GM12875 (cell line): Measurements from ENCODE around the gene MDGA2.
"Not testable (repeated sequence)": the region's sequence is repeated elsewhere in the genome, so short reads cannot be mapped to it uniquely, and the experiment has no call there.

Experiments used
- H3K4me3 ChIP-seq: one replicate; pipeline ENCODE4 v1.5.1; 2011; ENCODE audit warnings: low read depth, low read length, control low read depth
- TF ChIP-seq, protein P1 (sequence below): IDR thresholded peaks from 2 replicates; pipeline ENCODE4 v1.5.1; 2011; ENCODE audit warnings: low read depth, mild to moderate bottlenecking, control low read depth, inconsistent platforms, low read length, moderate library complexity, borderline replicate concordance; ENCODE audit not compliant: insufficient read depth

The MDGA2 gene

GRCh38 chr14:46920542-46920941 is 754.9 kb downstream of the MDGA2 start:
- no peak overlapping the region for H3K4me3 ChIP-seq
- TF ChIP-seq, protein P1, sequence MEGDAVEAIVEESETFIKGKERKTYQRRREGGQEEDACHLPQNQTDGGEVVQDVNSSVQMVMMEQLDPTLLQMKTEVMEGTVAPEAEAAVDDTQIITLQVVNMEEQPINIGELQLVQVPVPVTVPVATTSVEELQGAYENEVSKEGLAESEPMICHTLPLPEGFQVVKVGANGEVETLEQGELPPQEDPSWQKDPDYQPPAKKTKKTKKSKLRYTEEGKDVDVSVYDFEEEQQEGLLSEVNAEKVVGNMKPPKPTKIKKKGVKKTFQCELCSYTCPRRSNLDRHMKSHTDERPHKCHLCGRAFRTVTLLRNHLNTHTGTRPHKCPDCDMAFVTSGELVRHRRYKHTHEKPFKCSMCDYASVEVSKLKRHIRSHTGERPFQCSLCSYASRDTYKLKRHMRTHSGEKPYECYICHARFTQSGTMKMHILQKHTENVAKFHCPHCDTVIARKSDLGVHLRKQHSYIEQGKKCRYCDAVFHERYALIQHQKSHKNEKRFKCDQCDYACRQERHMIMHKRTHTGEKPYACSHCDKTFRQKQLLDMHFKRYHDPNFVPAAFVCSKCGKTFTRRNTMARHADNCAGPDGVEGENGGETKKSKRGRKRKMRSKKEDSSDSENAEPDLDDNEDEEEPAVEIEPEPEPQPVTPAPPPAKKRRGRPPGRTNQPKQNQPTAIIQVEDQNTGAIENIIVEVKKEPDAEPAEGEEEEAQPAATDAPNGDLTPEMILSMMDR = no peak

DNA sequence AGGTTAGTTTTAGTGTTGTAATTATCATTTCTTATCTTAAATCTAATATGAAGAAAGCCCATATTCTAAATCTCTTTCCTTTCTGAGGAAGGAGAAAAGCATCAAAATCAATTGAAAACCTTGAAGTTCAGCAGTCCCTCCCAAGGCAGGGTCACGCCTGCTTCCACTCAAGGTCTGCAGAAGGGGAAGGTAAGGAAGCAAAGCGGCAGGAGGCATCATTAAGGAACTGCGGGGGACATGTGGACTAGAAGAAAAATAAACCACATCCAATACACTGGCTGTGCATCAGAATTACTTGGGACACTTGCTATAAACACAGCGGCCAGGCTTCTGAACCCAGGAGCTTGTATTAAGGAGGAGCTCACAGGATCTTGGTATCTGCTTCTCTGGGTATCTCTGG is 759.9 kb downstream of the MDGA2 start:
- H3K4me3 ChIP-seq = not testable (repeated sequence)

GRCh38 chr14:46902837-46903236 is 772.6 kb downstream of the MDGA2 start:
- H3K4me3 ChIP-seq = no peak overlapping the region
- TF ChIP-seq, protein P1 = no peak

DNA sequence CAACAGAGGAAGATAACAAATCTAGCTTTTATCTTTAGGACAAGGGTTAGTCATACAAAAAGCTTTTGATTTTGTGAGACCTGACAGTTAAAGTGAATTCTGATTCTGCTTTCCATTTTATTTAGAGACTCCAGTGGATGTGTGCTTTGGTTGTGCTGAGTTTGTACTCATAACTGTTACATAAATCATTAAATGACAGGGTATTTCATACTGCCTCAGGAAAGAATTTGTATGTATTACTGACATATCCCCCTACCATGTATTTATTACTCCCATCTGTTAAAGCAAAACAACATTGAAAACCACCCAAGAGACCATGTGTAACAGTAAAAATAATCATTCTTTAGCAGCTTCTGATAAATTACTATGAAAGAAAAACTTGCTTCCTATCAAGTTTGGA is 780.9 kb downstream of the MDGA2 start:
- no peak overlapping the region for H3K4me3 ChIP-seq
- TF ChIP-seq, protein P1 = no peak

DNA sequence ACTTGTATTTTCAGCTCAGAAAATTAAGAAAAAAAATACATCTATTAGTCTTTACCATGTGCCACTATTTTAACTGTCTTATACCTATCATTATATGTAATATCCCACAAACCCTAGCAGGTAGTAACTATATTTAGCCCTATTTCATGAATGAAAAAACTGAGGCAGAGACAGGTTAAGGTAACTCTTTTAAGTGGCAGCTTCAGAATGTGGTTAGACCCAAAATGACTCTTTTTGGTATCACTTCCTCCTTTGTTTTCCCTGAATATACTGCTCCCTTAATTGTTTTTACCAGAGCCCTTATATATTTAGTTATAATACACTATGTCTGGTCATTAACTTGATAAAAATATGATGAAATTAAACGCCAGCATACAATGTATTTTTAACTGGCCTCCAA is 788.3 kb downstream of the MDGA2 start:
- TF ChIP-seq, protein P1 = no peak

DNA sequence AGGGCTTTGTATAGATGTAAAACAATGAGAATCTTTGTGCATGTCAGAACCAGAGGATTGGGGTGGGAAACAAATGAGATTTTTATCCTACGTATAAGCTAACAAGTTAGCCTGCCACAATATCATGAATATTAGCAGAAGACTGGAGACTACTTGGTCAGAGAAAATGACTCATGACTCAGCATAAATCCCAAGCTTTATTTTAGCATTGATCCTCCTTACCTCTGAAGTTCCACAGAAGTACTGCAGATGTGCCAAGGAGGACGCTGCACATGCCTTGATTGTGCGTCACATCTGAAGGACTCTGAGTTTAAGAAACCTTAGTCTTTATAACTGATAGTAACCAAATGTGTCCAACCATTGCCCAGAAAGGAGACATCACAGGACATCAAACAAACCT is 789.8 kb downstream of the MDGA2 start:
- TF ChIP-seq, protein P1 = no peak
- no peak overlapping the region for H3K4me3 ChIP-seq

More for the DNA sequence above, 788.3 kb downstream of the MDGA2 start:
- no peak overlapping the region for H3K4me3 ChIP-seq

DNA sequence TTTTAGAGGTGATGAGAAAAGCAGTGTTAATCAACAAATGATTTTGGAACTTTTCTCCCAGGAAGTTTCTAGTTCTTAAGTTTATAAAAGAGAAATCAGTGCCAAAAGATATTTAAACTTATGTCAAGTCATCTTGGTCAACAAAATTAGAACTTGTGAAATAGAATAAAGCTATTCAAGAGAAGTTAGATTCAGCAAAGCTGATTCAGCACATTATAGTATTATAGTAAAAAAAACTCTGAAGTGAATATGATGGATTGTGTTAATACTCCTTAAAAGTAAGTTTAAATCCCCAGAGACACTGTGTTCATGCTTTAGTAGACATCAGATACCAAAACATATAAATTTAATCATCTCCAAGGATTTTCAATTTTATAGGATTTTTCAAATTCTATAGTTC is 813.7 kb downstream of the MDGA2 start:
- H3K4me3 ChIP-seq = no peak overlapping the region
- TF ChIP-seq, protein P1 = no peak
